ENCODE data around the gene AMBRA1.

The AMBRA1 gene

GRCh38 chr11:46472662-46472994 is 121.2 kb downstream of the AMBRA1 start:
- no peak for DNase-seq (ENCODE audit: low read depth)

GRCh38 chr11:46471943-46472661 is 121.7 kb downstream of the AMBRA1 start:
- DNase-seq (ENCODE audit: low read depth), result no peak

- no peak for DNase-seq (ENCODE audit: low read depth)
Measured at GRCh38 chr11:46469926-46470325, 123.9 kb downstream of the AMBRA1 start.

GRCh38 chr11:46465683-46466082 is 128.1 kb downstream of the AMBRA1 start:
- no peak for DNase-seq (ENCODE audit: low read depth)

GRCh38 chr11:46463701-46464421 is 130.0 kb downstream of the AMBRA1 start:
- DNase-seq (ENCODE audit: low read depth), result no peak

- no peak for DNase-seq (ENCODE audit: low read depth)
Measured at GRCh38 chr11:46461461-46461927, 132.3 kb downstream of the AMBRA1 start.

GRCh38 chr11:46458491-46458890 is 135.3 kb downstream of the AMBRA1 start:
- DNase-seq (ENCODE audit: low read depth), result no peak

GRCh38 chr11:46457659-46458424 is 136.0 kb downstream of the AMBRA1 start:
- DNase-seq (ENCODE audit: low read depth), result no peak

GRCh38 chr11:46457021-46457420 is 136.8 kb downstream of the AMBRA1 start:
- DNase-seq (ENCODE audit: low read depth), result no peak

- no peak for DNase-seq (ENCODE audit: low read depth)
Measured at GRCh38 chr11:46456269-46457001, 137.4 kb downstream of the AMBRA1 start.

- no peak for DNase-seq (ENCODE audit: low read depth)
Measured at GRCh38 chr11:46455834-46456233, 138.0 kb downstream of the AMBRA1 start.

GRCh38 chr11:46452918-46453517 is 140.8 kb downstream of the AMBRA1 start:
- no peak for DNase-seq (ENCODE audit: low read depth)

GRCh38 chr11:46451759-46452158 is 142.1 kb downstream of the AMBRA1 start:
- DNase-seq (ENCODE audit: low read depth), result no peak

GRCh38 chr11:46450846-46451477 is 142.9 kb downstream of the AMBRA1 start:
- DNase-seq (ENCODE audit: low read depth), result no peak

GRCh38 chr11:46447544-46447943 is 146.3 kb downstream of the AMBRA1 start:
- no peak for DNase-seq (ENCODE audit: low read depth)

GRCh38 chr11:46445920-46446771 is 147.7 kb downstream of the AMBRA1 start:
- no peak for DNase-seq (ENCODE audit: low read depth)

GRCh38 chr11:46445192-46445919 is 148.5 kb downstream of the AMBRA1 start:
- no peak for DNase-seq (ENCODE audit: low read depth)

GRCh38 chr11:46444305-46444704 is 149.5 kb downstream of the AMBRA1 start:
- DNase-seq (ENCODE audit: low read depth), result no peak

GRCh38 chr11:46438211-46438610 is 155.6 kb downstream of the AMBRA1 start:
- no peak for DNase-seq (ENCODE audit: low read depth)
